ENCODE data around the gene PLEKHG3.

DNA sequence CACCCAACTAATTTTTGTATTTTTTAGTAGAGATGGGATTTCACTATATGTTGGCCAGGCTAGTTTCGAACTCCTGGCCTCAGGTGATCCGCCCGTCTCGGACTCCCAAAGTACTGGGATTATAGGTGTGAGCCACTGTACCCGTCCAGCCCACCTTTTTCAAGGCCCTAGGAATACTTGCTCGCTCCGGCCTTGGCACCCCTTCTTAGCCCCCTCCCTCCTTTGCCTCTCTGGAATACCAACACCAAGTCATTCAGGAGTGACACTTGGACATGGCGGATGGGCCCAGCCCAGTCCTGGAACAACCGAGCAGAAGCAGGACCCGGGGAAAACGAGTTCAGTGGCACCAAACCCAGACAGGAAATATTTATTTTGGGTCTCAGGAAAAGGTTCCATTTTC is 29.1 kb downstream of the PLEKHG3 start:
- TF ChIP-seq CTCF (optimal IDR thresholded peaks at IDR 0.05 in 1 of 3, IDR thresholded peaks at IDR 0.05 in 1 of 3, conservative IDR thresholded peaks at IDR 0.05 in 1 of 3; ENCODE audit: extremely low read depth in 1 of 3, insufficient read depth in 2 of 3, low read length in 3 of 3) (no peak), EZH2 (IDR thresholded peaks at IDR 0.05; ENCODE audit: low read length) (no peak)

All from keratinocyte (primary cell).